Glutamatergic neuron (in vitro differentiated cells): ENCODE results near the gene SLC6A6. TPM values are rescaled to one million over a fixed set of nuclear protein-coding genes. Genes with fewer than 3 reads are reported as not detected.

Experiments used
- DNase-seq: peaks from one replicate; pipeline ENCODE4 v3.0.0; 2022
- H3K27ac Mint-ChIP-seq: one replicate; pipeline ENCODE4 v1.8.0; 2020; ENCODE audit warnings: mild to moderate bottlenecking, mixed read lengths, inconsistent platforms; ENCODE audit not compliant: unreplicated experiment
- H3K27me3 Mint-ChIP-seq: one replicate; pipeline ENCODE4 v1.8.0; 2020; ENCODE audit warnings: mild to moderate bottlenecking, moderate library complexity, mixed read lengths, inconsistent platforms; ENCODE audit not compliant: unreplicated experiment
- H3K36me3 Mint-ChIP-seq: one replicate; pipeline ENCODE4 v1.8.0; 2020; ENCODE audit warnings: mild to moderate bottlenecking, mixed read lengths, inconsistent platforms; ENCODE audit not compliant: unreplicated experiment
- H3K4me1 Mint-ChIP-seq: one replicate; pipeline ENCODE4 v1.8.0; 2020; ENCODE audit warnings: mild to moderate bottlenecking, low read depth, mixed read lengths, inconsistent platforms; ENCODE audit not compliant: unreplicated experiment
- H3K4me3 Mint-ChIP-seq: one replicate; pipeline ENCODE4 v1.8.0; 2020; ENCODE audit warnings: mild to moderate bottlenecking, mixed read lengths, inconsistent platforms; ENCODE audit not compliant: unreplicated experiment
- H3K9me3 Mint-ChIP-seq: one replicate; pipeline ENCODE4 v1.8.0; 2020; ENCODE audit warnings: mild to moderate bottlenecking, moderate library complexity, mixed read lengths, inconsistent platforms; ENCODE audit not compliant: unreplicated experiment
- CTCF ChIP-seq: fragments of 200-600 bp; sonication (generic); IDR thresholded peaks from one replicate; pipeline ENCODE4 v1.5.0; 2021; ENCODE audit not compliant: partially characterized antibody, unreplicated experiment
- total RNA-seq: library from RNA; stranded (reverse); fragmentation: NEBNext Ultra II Directional; extraction: Animal tissue kit (Norgen Biotek cat#: 25700); gene quantifications from one replicate; pipeline ENCODE4 v1.2.1, GENCODE V29; 2021; ENCODE audit not compliant: unreplicated experiment

SLC6A6 gene
- total RNA-seq, 1 donor from 2014 or later = 21.9 TPM

- DNase-seq = no peak
- Mint-ChIP-seq H3K27me3 (peaks cover 4% of the 10 kb centered on the region), H3K27ac (no peak overlapping the region), H3K36me3 (no peaks in the 10 kb centered on the region), H3K4me3 (no peak overlapping the region), H3K4me1 (peaks cover 17% of the 10 kb centered on the region), H3K9me3 (peaks cover 4% of the 10 kb centered on the region)
- no peak for TF ChIP-seq CTCF
Observed at GRCh38 chr3:14392803-14393319, 9.5 kb upstream of the SLC6A6 start.

- peaks cover 4% of the 10 kb centered on the region for H3K27me3 Mint-ChIP-seq
- no peaks in the 10 kb centered on the region for H3K36me3 Mint-ChIP-seq
- no peak overlapping the region for H3K4me3 Mint-ChIP-seq
- DNase-seq = no peak
- H3K4me1 Mint-ChIP-seq = peaks cover 18% of the 10 kb centered on the region
- TF ChIP-seq CTCF = no peak
- no peak overlapping the region for H3K27ac Mint-ChIP-seq
- peaks cover 4% of the 10 kb centered on the region for H3K9me3 Mint-ChIP-seq
Observed at GRCh38 chr3:14393440-14394106, 8.8 kb upstream of the SLC6A6 start.

- Mint-ChIP-seq H3K36me3 (no peaks in the 10 kb centered on the region), H3K4me3 (no peak overlapping the region), H3K27me3 (peaks cover 6% of the 10 kb centered on the region), H3K4me1 (peaks cover 20% of the 10 kb centered on the region), H3K27ac (no peak overlapping the region), H3K9me3 (peaks cover 4% of the 10 kb centered on the region)
- no peak for TF ChIP-seq CTCF
- no peak for DNase-seq
Observed at GRCh38 chr3:14396031-14396692, 6.2 kb upstream of the SLC6A6 start.

- peaks cover 13% of the 10 kb centered on the region for H3K27me3 Mint-ChIP-seq
- no peak overlapping the region for H3K4me3 Mint-ChIP-seq
- H3K9me3 Mint-ChIP-seq = peaks cover 12% of the 10 kb centered on the region
- no peak overlapping the region for H3K27ac Mint-ChIP-seq
- H3K4me1 Mint-ChIP-seq = peaks cover 23% of the 10 kb centered on the region
- H3K36me3 Mint-ChIP-seq = no peaks in the 10 kb centered on the region
- TF ChIP-seq CTCF = no peak
- no peak for DNase-seq
Observed at GRCh38 chr3:14397046-14397445, 5.4 kb upstream of the SLC6A6 start.

GRCh38 chr3:14397531-14397930 lies 4.9 kb upstream of the SLC6A6 start:
- Mint-ChIP-seq H3K4me3 (no peak overlapping the region), H3K27me3 (peaks cover 13% of the 10 kb centered on the region), H3K9me3 (peaks cover 12% of the 10 kb centered on the region), H3K27ac (no peak overlapping the region), H3K4me1 (peaks cover 23% of the 10 kb centered on the region), H3K36me3 (no peaks in the 10 kb centered on the region)
- no peak for DNase-seq
- no peak for TF ChIP-seq CTCF
